Breast epithelium (tissue), 4 donors: Measurements from ENCODE around the gene CHCHD6. TPM values are rescaled to one million over a fixed set of nuclear protein-coding genes. Genes with fewer than 3 reads are reported as not detected.
A peak's percentile ranks its signal among the peaks of the same experiment; 100 is the strongest.

Experiments
- DNase-seq, 2 donors: peaks; one replicate each; pipeline ENCODE4 v3.0.0-alpha.2; 2019; ENCODE audit warnings: low spot score in 2 of 2
- H3K27ac ChIP-seq, 2 donors: fragments of 200-600 bp; sonication (generic) in 1 of 2; one replicate each; pipeline ENCODE4 v1.5.1; 2016 to 2019; ENCODE audit warnings: mild to moderate bottlenecking in 1 of 2
- H3K27me3 ChIP-seq, 2 donors: fragments of 200-600 bp; sonication (generic) in 1 of 2; one replicate each; pipeline versions ENCODE4 v1.5.1 to v1.6.0; 2017 to 2019; ENCODE audit warnings: control low read depth in 1 of 2, mild to moderate bottlenecking in 1 of 2
- H3K36me3 ChIP-seq: fragments of 200-600 bp; one replicate; pipeline ENCODE4 v1.5.1; 2019
- H3K4me1 ChIP-seq, 2 donors: fragments of 200-600 bp; sonication (generic); one replicate each; pipeline ENCODE4 v1.5.1; 2016 to 2019; ENCODE audit warnings: control low read depth in 1 of 2
- H3K4me3 ChIP-seq, 3 donors: fragments of 200-600 bp; sonication (generic); 1 replicate in 2 of 3; 2 replicates in 1 of 3; pipeline ENCODE4 v1.5.1; 2016 to 2019; ENCODE audit warnings: mild to moderate bottlenecking in 3 of 3, moderate library complexity in 2 of 3
- H3K9me3 ChIP-seq, 2 donors: fragments of 200-600 bp; sonication (generic) in 1 of 2; one replicate each; pipeline ENCODE4 v1.5.1; 2016 to 2019; ENCODE audit warnings: control low read depth in 1 of 2
- CTCF ChIP-seq, 3 donors: fragments of 450-650 bp; IDR thresholded peaks; one replicate each; pipeline ENCODE4 v1.5.1; 2016 to 2017; ENCODE audit warnings: antibody characterized with exemption in 3 of 3, mild to moderate bottlenecking in 3 of 3, moderate library complexity in 3 of 3
- POLR2A ChIP-seq: fragments of 450-650 bp; IDR thresholded peaks from one replicate; pipeline ENCODE4 v1.6.1; 2016; ENCODE audit warnings: antibody characterized with exemption, mild to moderate bottlenecking, moderate library complexity
- POLR2AphosphoS5 ChIP-seq, 3 donors: sonication (generic); formaldehyde crosslinking; IDR thresholded peaks; one replicate each; pipeline ENCODE4 v1.6.1; 2017; ENCODE audit warnings: antibody characterized with exemption in 3 of 3
- intact Hi-C: fragments of 100-400 bp; cut with DNase I; formaldehyde crosslinking; loops from one replicate; pipeline ENCODE4 v1.15.1; 2023; ENCODE audit warnings: low total_unique reads
- total RNA-seq, 3 donors: library from RNA; depleted of rRNA; stranded (reverse); fragments of >200 nt; gene quantifications; one replicate each; pipeline ENCODE4 v1.1.0, GENCODE V29; 2016

Gene CHCHD6
- total RNA-seq, 3 donors from 2014 or later = 12.2 to 21.2 (median 19.3) TPM

GRCh38 chr3:126972866-126973265, 268.8 kb downstream of the CHCHD6 start:
- no peak for TF ChIP-seq POLR2A
- no peak for TF ChIP-seq POLR2AphosphoS5 (IDR thresholded peaks at IDR 0.05)
- no peak for TF ChIP-seq CTCF (IDR thresholded peaks at IDR 0.05)
- no peak overlapping the region for H3K4me3 ChIP-seq
- intact Hi-C loops = no loop called here
- H3K9me3 ChIP-seq = peaks cover 5 to 14% of the 10 kb centered on the region in 2 donors
- H3K27ac ChIP-seq = peak overlapping the region; percentile 62 to 85
- no peak for DNase-seq
- H3K36me3 ChIP-seq = no peaks in the 10 kb centered on the region
- H3K27me3 ChIP-seq = no peaks in the 10 kb centered on the region
- peaks cover 0 to 8% of the 10 kb centered on the region in 2 donors for H3K4me1 ChIP-seq

DNA sequence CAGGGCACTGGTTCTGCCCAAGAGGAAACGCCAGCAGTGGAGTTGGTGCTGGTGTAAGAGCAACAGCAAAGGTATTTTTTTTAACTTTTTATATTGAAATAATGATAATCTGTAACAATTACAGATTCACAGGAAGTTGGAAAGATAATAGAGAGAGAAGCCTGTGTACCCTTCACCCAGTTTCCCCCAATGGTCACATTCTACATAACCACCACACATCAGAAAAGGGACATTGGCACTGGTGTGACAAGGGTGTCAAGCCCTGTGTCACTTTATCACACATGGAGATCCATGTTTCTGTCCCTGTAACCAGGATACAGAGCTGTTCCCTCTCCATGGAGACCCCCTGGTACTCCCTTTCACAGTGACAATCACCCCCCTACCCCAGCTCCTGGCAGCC, 269.8 kb downstream of the CHCHD6 start:
- Histone ChIP-seq H3K27me3 (no peaks in the 10 kb centered on the region), H3K4me3 (no peak overlapping the region), H3K36me3 (no peaks in the 10 kb centered on the region), H3K27ac (peak overlapping the region in 1 of 2 donors; percentile 85), H3K9me3 (peaks cover 5 to 14% of the 10 kb centered on the region in 2 donors), H3K4me1 (peaks cover 0 to 8% of the 10 kb centered on the region in 2 donors)
- DNase-seq = no peak
- no peak for TF ChIP-seq POLR2A
- no peak for TF ChIP-seq CTCF (IDR thresholded peaks at IDR 0.05)
- no peak for TF ChIP-seq POLR2AphosphoS5 (IDR thresholded peaks at IDR 0.05)
- intact Hi-C loops = no loop called here

DNA sequence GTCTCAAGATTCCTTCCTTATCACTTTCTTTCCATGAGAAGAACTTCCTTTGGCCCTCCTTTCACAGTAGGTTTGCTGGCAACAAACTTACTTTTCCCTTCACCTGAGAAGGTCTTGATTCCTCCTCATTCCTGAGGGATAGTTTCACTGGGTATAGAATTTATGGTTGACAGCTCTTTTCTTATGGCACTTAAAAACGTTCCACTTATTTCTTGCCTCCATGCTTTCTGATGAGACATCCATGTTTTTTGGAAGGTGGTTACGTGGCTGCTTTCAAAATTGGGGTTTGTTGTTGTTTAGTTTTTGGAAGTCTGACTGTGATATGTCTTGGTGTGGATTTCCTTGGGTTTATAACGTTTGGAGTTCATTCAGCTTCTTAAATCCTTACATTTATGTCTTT, 270.7 kb downstream of the CHCHD6 start:
- intact Hi-C loops = no loop called here

GRCh38 chr3:126976906-126977305, 272.9 kb downstream of the CHCHD6 start:
- intact Hi-C loops = no loop called here
- peaks cover 0 to 3% of the 10 kb centered on the region in 2 donors for H3K4me1 ChIP-seq
- peaks cover 5 to 14% of the 10 kb centered on the region in 2 donors for H3K9me3 ChIP-seq
- DNase-seq = no peak
- H3K27me3 ChIP-seq = no peaks in the 10 kb centered on the region
- H3K36me3 ChIP-seq = no peaks in the 10 kb centered on the region
- H3K4me3 ChIP-seq = no peak overlapping the region
- no peak overlapping the region for H3K27ac ChIP-seq
- TF ChIP-seq CTCF (IDR thresholded peaks at IDR 0.05) (no peak), POLR2AphosphoS5 (IDR thresholded peaks at IDR 0.05) (no peak), POLR2A (no peak)

More for the DNA sequence above, 270.7 kb downstream of the CHCHD6 start:
- peaks cover 0 to 8% of the 10 kb centered on the region in 2 donors for H3K4me1 ChIP-seq
- no peaks in the 10 kb centered on the region for H3K36me3 ChIP-seq
- no peak for TF ChIP-seq POLR2A
- TF ChIP-seq CTCF (IDR thresholded peaks at IDR 0.05) = no peak
- TF ChIP-seq POLR2AphosphoS5 (IDR thresholded peaks at IDR 0.05) = no peak
- H3K4me3 ChIP-seq = no peak overlapping the region
- H3K27ac ChIP-seq = no peak overlapping the region
- peaks cover 5 to 14% of the 10 kb centered on the region in 2 donors for H3K9me3 ChIP-seq
- DNase-seq = no peak
- no peaks in the 10 kb centered on the region for H3K27me3 ChIP-seq

DNA sequence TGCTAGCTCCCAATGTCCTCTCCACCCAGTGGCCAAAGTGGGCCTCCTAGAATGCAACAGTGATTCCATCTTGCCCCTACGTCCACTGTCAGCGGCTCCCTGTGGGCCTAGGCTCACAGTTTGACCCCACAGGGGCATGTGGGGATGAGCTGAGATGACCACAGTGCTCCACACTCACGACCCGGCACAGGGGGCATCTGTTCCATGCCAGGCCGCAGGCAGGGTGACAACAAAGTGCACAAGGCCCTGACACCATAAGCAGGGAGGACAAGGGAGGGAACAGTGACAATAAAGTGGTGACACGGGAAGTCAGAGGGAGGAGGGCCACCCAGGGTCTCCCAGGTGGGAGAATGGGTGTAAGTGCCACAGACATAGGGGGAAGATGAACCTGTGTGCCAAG, 273.8 kb downstream of the CHCHD6 start:
- no peak overlapping the region for H3K4me3 ChIP-seq
- H3K9me3 ChIP-seq = peaks cover 5 to 14% of the 10 kb centered on the region in 2 donors
- no peak for TF ChIP-seq CTCF (IDR thresholded peaks at IDR 0.05)
- TF ChIP-seq POLR2AphosphoS5 (IDR thresholded peaks at IDR 0.05) = no peak
- no peak for TF ChIP-seq POLR2A
- H3K27ac ChIP-seq = no peak overlapping the region
- no peak for DNase-seq
- H3K27me3 ChIP-seq = no peaks in the 10 kb centered on the region
- intact Hi-C loops = no loop called here
- no peaks in the 10 kb centered on the region for H3K36me3 ChIP-seq
- no peaks in the 10 kb centered on the region for H3K4me1 ChIP-seq
